ENCODE results near the gene SELENOW. TPM values are rescaled to one million over a fixed set of nuclear protein-coding genes. Genes with fewer than 3 reads are reported as not detected.

SELENOW gene
- total RNA-seq, 4 donors from 2014 or later, result 185 to 262 (median 222) TPM

DNA sequence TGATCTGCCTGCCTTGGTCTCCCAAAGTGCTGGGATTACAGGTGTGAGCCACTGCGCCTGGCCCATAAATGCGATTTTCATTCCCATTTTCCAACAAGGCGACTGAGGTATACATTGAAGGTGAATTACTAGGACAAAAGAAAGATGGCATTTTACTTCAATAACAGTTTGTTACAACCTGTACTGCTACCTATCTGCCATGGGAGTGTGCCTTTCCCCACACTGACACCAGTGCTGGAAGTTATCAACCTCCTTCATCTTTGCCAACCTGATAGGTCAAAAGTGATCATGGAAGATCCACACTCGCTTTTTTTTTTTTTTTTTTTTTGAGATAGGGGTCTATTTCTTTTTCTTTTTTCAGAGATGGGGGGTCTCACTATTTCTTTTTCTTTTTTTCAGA, 54.2 kb downstream of the SELENOW start:
- TF ChIP-seq, protein P1, sequence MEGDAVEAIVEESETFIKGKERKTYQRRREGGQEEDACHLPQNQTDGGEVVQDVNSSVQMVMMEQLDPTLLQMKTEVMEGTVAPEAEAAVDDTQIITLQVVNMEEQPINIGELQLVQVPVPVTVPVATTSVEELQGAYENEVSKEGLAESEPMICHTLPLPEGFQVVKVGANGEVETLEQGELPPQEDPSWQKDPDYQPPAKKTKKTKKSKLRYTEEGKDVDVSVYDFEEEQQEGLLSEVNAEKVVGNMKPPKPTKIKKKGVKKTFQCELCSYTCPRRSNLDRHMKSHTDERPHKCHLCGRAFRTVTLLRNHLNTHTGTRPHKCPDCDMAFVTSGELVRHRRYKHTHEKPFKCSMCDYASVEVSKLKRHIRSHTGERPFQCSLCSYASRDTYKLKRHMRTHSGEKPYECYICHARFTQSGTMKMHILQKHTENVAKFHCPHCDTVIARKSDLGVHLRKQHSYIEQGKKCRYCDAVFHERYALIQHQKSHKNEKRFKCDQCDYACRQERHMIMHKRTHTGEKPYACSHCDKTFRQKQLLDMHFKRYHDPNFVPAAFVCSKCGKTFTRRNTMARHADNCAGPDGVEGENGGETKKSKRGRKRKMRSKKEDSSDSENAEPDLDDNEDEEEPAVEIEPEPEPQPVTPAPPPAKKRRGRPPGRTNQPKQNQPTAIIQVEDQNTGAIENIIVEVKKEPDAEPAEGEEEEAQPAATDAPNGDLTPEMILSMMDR (IDR thresholded peaks at IDR 0.05; ENCODE audit: low read depth), result no peak

Small RNA genes within 50 kb of the gene (small RNA-seq; reads per million reads assigned to genes)
- gene AC008745.1 (not detected), gene SNORD23 (not detected)

Other genes starting within 250 kb of the SELENOW start
- 1 to 10 TPM in 1 of 4 donors, under 1 TPM in 1, not detected in 2; 0.44 to 2.3 TPM for gene ZNF541, start 205.6 kb upstream of the SELENOW start, total RNA-seq
- gene BICRA, start 169.6 kb upstream of the SELENOW start, total RNA-seq, result 10 to 100 TPM in 2 of 4 donors, 1 to 10 TPM in 2; 5.1 to 13.2 (median 8.8) TPM
- 100 to 1,000 TPM in 3 of 4 donors, 10 to 100 TPM in 1; 77.5 to 340 (median 130) TPM for gene EHD2, start 65.3 kb upstream of the SELENOW start, total RNA-seq
- gene NOP53, start 33.2 kb upstream of the SELENOW start, total RNA-seq, result 100 to 1,000 TPM; 154 to 426 (median 281) TPM
- gene TPRX1, start 25.8 kb downstream of the SELENOW start, total RNA-seq, result not detected
- gene CRX, start 43.2 kb downstream of the SELENOW start, total RNA-seq, result not detected
- not detected for gene TPRX2, start 80.5 kb downstream of the SELENOW start, total RNA-seq
- not detected for gene SULT2A1, start 107.6 kb downstream of the SELENOW start, total RNA-seq
- gene BSPH1, start 213.5 kb downstream of the SELENOW start, total RNA-seq, result not detected
- gene ELSPBP1, start 215.9 kb downstream of the SELENOW start, total RNA-seq, result not detected